ENCODE measurements around the gene PRR35.
A peak's percentile ranks its signal among the peaks of the same experiment; 100 is the strongest.

Gene PRR35

DNA sequence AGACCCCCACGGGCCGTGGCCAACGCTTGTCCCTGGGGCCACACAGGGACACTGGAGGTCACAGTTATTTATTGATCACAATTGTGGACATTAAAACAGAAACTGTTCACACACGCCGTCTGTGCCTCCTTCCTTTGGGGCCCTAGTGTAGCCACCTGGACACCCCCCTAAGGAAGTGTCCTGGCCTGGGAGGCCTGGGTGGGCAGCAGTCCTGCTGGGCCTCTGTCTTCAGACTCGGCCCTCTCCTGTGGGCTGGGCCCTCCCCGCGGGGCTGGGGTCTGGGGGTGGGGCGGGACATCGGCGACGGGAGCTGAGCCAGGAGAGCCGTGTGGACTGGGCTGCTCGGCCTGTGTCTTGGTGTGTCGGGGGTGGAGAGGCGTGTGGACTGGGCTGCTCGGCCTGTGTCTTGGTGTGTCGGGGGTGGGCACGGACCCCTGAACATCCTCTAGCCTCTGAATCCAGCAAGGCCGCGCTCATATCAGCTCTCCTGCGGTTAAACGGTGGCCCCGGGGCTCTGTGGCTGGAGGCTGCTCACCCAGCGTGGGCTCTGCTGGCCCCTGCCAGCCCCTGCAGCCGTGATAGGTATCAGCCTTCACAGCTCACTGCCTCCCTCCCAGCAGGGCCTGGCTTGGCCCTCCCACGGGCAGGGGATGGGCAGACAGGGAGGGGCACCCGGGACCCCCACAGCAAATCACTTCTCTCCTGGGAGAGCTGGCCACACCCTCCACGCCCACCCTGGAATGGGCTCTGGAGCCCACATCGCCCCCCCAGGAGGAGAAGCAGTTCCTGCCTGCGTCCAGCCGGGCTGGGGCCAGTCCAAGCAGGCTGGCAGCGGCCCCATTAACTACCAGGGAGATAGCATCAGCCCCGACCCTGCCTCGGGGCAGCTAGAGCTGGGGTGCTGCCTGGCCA is 5.5 kb downstream of the PRR35 start:
- no peak for DNase-seq

DNA sequence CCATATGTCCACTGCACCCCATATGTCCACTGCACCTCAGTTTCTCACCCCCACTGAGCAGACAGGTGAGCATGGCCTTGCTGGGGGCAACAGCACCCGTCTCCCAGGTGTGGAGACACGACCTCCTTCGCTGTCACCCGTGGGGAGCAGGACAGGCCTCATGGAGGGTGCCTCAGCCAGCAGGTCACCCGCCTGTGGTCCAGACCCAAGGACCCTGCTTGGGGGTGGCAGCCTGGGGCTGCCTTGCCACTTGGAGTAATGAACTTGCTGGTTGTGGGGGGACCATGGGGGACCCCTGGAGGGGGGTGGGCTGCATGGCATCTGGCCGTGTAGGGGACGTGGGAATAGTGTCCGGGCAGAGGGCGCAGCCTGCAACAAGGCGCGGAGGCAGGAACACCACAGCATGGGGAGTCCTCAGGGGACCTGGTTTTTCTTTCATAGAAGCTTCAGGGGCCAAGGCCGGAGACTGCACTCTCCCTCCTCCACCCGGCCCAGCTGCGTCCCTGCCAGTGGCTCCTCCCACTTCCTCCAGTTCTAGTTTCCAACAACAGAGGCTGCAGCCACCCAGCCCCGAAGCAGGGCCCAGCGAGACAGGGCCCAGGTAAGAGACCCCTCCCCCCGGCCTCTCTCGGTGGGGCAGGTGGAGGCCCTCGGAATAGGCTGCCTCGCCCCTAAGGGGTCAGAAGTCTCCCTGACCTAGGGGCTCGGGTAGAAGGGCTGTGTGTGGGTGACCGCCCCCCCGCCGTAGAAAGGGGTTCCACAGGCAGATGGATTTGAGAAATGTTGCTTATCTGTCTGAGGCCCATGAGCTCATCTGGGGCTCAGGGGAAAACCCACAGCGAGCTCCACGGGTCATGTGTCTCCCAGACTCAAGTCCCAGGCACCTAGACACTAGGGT is 6.5 kb downstream of the PRR35 start, which contains the start of gene NHLRC4:
TSS of gene NHLRC4 (plus strand) at position 531 of the 898 bp plus-strand sequence. CDS start 1,043 bp downstream, outside the sequence.
- peak; percentile 65 for DNase-seq

DNA sequence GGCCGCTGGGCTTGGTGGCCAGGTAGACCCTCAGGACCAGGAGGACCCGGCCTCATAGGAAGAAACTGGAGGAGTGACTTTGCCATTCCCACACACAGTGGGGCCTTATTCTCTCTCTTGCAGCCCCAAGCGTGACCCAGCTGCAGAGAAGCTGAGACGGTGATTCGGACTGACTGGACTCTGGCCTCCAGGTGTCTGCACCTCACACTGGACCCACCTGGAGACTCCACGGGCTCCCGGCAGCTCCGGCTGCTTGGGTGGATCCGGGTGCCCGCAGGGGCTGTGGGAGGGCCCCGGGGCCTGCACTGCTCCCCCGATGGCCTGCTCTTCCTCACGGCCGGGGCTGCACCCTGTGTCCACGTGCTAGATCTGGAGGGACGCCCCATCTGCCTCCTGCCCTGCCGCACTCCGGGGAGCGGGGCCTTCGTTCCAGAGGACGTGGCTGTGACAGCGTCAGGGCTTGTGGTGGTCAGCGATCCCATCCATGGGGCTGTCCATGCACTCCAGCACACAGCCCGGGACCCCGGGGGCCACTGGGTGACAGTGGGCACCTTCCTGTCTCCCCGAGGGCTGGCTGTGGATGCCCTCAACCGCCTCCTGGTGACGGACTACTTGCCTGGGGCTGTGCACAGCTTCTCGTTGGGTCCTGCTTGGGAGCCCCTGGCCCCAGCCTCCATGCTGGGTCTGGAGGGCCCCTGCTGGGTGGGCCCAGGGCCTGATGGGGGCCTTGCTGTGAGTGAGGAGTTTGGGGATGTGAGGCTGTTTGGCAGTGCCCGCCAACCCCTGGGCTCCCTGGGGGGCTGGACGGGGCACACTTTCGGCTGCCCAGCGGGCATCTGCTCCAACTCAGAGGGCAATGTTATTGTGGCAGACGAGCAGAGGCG is 7.4 kb downstream of the PRR35 start:
- no peak for DNase-seq

DNA sequence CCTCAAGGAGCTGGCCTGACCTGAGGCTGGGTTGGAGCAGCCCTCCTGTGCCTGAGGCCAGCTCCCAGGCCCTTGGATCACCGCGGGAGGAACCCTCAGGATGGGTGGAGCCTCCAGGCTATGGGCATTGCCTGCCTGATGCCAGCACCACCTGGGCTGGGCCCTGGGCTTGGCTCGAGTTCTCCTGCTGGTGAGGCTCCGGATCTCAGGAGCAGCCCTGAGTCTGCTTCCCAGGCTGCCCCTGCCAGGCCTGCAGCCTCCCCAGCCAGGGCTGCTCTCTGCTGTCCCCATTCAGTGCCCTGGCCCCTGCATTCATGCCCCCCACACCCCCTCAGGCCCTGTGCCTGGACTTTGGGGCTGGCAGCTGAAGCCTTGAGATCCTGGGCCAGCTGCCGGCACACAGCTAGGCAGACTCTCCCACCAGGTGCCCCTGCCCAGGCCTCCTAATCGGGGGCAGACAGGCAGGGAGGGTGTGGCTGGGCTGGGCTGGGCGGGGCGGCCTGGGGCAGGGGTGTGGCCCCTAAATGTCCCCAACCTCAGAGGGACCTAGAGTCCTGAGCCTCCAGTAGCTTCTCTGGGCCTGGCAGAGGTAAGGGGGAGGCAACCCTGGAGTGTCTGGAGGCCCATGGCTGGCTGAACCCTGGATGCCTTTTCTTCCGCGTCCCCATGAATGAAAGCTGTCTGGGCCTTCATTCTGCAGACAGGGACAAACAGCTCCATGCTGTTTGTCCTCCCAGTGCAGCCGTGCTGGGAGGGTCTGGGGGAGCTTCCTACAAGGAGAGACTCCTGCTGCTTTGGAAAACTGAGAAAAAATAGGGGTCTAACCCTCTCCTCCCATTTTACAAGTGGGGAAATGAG is 8.4 kb downstream of the PRR35 start:
- no peak for DNase-seq

DNA sequence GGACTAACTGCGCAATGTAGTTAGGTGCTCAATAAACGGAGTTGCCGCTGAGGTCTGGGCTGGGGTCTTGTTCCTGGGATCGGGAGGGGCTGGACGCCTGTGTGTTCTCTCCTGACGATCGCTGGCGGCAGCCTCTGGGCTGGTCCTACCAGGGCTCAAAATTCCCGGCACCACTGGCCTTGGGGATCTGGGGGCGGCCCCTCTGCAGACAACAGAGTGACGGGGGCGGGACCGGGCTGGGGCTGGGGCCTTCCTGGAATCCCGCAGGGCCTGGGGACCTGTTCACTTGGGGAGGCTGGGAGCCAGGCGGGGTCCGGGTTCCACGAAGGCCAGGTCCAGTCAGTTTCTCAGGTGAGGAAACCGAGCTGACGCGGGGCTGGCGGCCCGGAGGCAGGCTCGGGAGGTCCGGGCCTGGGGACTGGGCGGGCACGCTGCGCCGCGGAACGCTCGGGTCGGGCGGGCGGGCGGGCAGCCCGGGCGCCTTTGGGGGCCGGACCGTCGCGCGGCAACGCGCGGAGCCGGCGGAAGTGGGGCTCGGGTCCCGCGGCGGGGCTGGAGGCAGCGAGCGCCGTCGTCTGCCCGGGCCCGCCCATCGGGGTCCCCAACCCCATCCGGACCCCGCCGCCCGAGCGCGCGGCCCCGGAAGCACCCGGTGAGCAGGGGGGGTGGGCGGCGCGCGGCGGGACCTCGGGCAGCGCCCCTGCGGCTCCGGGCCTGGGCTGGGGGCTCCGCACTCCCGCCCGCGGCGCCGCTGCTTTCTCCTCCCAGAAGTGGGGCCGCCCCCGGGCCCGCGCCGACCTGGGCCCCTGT is 9.5 kb downstream of the PRR35 start, which contains the start of gene PIGQ:
TSS of gene PIGQ (plus strand) at position 524 of the 810 bp plus-strand sequence. CDS start 4,107 bp downstream, outside the sequence.
- peak; percentile 70 for DNase-seq

DNA sequence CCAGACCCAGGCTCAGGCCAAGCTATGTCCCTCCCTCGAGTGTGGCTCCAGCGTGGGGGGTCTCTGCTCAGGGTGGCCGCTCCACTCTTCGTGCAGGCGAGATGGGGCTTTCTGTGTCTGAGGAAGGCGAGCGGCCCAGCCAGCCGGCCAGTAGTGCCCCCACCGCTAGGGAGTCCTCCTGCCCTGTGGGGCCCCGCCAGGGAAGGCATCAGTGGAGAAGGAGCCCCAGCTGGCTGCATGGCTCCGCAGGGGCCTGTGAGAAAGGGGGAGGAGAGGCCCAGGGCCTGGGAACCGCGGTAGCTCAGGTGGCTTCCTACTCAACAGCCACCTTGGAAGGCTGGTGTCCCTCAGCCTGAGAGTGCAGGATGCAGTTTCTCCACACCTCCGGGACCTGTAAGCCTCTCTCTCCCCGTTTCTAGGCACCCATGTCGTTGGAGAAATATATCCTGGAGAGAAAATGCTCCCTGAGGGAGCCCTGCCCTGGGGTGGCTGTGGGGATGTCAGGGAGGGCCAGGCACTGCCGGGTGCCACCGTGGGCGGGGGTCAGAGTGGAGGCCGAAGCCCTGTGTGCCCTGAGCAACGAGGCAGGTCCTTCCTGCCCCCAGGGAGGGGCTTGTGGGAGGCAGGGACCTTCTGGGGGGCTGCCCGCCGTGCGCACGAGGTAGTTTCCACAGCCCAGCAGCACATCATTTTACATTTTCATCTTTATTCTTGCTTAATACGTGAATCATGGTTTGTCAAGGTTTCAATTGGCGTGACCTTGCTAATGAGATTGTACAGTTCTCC is 12.9 kb downstream of the PRR35 start:
- no peak for DNase-seq

DNA sequence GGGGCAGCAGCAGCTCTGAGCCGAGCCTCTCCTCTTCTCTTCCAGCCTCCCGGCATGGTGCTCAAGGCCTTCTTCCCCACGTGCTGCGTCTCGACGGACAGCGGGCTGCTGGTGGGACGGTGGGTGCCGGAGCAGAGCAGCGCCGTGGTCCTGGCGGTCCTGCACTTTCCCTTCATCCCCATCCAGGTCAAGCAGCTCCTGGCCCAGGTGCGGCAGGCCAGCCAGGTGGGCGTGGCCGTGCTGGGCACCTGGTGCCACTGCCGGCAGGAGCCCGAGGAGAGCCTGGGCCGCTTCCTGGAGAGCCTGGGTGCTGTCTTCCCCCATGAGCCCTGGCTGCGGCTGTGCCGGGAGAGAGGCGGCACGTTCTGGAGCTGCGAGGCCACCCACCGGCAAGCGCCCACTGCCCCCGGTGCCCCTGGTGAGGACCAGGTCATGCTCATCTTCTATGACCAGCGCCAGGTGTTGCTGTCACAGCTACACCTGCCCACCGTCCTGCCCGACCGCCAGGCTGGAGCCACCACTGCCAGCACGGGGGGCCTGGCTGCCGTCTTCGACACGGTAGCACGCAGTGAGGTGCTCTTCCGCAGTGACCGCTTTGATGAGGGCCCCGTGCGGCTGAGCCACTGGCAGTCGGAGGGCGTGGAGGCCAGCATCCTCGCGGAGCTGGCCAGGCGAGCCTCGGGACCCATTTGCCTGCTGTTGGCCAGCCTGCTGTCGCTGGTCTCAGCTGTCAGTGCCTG is 14.0 kb downstream of the PRR35 start:
- DNase-seq, result no peak

DNA sequence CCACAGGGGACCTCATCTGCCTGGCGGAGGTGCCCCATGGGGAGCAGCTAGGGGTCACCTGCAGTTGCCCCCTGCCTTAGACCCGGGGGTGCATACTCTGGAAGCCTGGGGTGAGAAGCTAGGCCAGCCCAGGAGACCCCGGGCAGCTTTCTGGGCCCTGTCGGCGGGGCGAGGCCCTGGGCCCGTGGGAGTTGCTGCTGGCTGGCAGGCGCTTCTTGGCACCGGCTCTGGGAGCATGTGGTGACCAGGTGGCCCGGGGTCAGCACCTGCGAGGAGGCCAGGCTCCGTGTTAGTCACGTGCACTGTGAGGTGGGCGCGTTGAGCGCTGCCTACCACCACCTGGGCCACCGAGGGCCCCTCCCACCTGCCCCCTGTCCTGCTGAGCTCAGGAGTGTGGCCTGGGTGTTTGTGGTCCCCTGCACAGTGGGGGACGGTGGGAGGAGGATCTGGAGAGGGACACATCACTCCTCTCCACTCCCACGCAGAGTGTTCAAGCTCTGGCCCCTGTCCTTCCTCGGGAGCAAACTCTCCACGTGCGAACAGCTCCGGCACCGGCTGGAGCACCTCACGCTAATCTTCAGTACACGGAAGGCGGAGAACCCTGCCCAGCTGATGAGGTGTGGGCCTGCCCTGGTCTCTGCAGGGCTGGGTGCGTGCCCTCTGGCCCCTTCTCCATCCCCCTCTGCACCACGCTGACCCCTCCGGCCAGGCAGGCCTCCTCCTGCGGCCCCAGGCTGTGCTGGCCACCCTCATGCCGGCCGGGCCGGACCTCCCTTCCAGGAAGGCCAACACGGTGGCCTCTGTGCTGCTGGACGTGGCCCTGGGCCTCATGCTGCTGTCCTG is 15.4 kb downstream of the PRR35 start:
- no peak for DNase-seq

DNA sequence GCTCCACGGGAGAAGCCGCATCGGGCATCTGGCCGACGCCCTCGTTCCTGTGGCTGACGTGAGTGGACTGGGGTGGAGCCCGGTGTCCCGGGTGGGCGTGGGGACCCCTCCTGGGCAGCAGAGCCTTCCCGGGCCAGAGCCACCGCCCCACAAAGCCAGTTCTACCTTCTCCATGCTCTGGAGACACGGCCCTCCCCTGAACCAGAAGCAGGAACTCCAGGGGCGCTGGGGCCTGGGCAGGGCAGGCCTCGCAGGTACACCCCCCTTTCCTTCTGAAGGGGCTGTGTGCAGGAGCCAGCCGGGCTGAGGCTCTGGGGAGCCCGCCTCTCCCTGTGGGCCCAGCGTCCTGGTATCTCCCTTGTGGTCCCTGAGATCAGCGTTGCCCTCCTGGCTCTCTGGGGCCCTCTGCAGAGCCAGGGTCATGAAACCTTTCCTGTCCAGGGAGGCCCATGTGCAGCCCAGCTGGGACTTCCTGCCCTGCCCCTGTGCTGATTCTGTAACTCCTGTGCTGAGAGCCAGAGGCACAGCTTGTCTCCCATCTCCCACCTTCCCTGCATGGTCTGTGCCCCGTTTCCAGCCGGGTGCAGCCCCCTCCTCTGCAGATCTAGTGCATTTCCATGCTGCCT is 16.1 kb downstream of the PRR35 start:
- no peak for DNase-seq

DNA sequence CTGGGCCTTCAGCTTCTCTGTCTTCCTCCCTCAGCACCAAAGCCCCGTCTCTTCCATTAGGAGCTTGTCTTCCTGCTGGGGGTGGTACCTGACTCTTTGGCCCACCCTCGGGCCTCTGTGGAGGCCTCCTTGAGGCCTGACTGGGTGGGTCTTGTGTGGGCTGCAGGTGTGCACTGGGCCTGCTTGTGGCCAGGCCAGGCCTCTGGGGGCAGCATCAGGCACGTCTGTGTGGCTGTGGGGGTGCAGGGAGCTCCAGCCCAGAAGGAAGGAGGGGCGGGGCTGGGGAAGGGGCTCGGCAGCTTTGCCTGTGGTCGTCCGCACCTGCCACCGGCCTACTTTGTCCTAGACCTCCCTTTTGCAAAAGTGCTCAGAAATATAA is 16.6 kb downstream of the PRR35 start:
- DNase-seq, result no peak

DNA sequence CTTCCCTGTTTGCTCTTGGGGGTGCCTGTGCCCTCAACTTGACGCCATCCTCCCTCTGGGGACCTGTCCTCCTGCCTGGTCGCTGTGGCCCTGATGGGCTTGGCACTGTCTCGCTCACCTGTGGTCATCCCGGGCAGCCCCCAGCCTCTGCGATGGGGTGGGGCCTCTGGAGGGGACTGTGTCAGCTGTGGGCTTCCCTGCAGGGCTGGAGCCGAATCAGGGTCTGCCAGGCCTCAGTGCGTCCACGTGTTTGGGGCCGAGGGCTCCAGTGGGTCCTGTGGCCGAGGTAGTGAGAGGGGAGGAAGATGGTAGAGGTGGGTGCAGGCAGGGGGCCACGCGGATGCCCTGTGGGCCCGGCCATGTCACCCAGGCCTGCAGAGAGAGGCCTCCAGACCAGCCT is 17.6 kb downstream of the PRR35 start:
- DNase-seq, result no peak

DNA sequence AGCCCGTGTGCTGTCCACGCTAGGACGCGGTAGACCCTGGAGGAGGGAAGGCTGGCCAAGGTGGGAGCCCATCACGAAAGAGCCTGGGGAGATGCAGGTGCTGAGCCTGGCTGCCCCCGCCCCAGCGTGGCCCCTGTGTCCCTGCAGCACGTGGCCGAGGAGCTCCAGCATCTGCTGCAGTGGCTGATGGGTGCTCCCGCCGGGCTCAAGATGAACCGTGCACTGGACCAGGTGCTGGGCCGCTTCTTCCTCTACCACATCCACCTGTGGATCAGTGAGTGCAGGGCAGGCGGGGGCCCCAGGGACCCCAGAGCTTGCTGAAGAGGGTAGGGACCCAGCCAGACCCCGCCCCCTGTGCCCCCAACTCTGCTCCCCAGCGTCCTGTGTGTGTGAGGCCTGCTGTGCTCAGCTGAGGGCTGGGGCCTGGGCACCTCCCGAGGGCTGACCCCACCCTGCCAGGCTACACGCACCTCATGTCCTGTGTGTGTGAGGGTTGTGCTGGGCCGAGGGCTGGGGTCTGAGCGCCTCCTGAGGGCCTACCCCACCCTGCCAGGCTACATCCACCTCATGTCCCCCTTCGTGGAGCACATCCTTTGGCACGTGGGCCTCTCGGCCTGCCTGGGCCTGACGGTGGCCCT is 18.2 kb downstream of the PRR35 start:
- DNase-seq, result no peak

DNA sequence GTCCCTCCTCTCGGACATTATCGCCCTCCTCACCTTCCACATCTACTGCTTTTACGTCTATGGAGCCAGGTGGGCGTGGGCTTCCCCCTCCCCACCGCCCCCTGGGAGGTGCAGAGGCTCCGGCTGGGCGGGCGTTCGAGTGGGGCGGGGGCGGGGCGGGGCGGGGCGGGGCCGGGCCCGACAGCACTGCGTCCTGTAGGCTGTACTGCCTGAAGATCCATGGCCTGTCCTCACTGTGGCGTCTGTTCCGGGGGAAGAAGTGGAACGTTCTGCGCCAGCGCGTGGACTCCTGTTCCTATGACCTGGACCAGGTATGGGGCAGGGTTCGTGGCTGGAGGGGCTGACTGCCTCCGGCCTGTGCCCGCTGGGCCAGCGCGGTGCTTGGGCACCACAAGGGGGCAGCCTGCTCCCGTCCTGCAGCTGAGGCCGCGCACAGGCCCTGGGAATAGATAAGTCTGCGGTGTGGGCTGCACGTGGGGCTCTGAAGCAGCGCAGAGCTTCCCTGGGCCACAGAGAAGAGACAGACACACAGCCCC is 18.7 kb downstream of the PRR35 start:
- no peak for DNase-seq

DNA sequence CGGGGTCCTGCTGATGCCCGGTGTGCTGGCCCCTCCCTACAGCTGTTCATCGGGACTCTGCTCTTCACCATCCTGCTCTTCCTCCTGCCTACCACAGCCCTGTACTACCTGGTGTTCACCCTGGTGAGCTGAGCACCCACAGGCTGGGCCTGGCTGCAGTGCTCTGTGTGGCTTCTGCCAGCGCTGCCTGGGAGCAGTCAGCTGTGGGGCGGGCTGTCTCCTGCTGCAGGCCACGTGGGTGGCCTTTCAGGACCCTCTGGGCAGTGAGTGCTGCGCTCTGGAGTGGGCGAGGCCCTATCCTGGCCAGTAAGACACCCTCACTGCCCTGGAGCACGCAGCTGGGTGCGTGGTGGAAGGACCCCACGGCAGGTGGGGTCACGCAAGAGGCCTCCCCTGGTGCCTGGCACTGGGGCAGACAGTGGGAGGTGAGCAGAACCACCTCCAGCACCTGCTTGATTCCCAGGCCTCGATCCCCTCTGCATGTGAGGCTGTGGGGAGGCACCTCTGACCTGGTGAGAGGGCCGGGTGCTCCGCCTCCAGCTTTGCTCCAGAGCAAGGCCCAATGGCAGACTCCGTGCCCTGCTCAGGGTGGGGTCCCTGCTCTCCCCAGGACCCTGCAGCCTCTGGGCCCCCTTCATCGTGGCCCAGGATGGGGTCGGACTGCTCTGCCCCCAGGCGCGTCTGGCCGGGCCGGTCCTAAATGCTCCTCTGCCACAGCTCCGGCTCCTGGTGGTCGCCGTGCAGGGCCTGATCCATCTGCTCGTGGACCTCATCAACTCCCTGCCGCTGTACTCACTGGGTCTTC is 20.1 kb downstream of the PRR35 start:
- no peak for DNase-seq

DNA sequence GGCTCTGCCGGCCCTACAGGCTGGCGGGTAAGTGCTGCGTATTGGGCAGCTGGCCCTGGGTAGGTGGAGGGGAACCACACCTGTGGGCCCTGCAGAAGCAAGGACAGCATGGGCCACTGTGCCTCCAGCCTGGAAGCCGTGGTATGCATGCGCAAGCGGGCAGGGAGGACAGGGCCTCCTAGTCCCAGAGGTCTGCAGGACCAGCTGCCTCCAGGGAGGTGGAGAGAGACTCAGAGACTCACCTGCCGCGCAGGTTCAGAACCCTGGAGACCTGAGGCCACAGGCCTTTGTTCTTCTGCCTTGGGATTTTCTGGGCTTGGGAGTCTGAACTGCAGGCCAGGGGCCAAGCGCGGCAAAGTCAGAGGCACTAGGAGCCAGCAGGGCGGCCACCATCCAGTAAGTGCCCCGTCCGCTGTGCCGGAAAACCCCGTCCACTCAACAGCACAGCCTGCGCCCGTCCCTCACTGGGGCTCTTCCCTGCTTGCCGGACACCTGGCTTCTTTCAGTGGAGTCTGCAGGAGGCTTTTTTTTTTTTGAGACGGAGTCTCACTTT is 20.8 kb downstream of the PRR35 start:
- no peak for DNase-seq

DNA sequence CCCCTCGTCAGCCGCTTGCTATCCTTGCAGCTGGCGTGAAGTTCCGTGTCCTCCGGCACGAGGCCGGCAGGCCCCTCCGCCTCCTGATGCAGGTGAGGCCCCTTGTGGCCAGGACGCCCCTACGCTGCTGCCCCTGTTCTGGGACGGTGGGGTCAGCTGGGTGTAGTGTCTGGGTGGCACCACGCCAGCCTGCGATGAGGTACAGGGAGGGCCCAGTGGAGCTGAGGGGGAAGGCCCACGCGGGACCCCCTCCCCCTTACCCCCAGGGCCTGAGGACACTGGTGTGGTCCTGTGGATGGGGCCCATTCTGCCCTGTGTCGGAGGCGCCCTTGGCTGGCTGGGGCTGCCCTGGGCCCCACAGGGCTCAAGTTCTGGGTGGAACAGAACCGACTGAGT is 22.0 kb downstream of the PRR35 start:
- DNase-seq, result no peak
